Neuronal stem cell (in vitro differentiated cells): ENCODE measurements around the gene TMEM19.
"Not testable (repeated sequence)": the region's sequence is repeated elsewhere in the genome, so short reads cannot be mapped to it uniquely, and the experiment has no call there.

Source experiments
- DNase-seq: peaks from one replicate; pipeline ENCODE4 v3.0.0-alpha.2; 2013; ENCODE audit warnings: low spot score
- H2AFZ ChIP-seq: one replicate; pipeline ENCODE4 v1.6.1; 2013; ENCODE audit warnings: mild to moderate bottlenecking, low read length, inconsistent platforms
- H2AK5ac ChIP-seq: 2 replicates; pipeline ENCODE4 v1.6.1; 2013; ENCODE audit warnings: low read depth, mild to moderate bottlenecking, inconsistent platforms, low read length, moderate library complexity, mixed read lengths
- H2BK120ac ChIP-seq: 2 replicates; pipeline ENCODE4 v1.6.1; 2013; ENCODE audit warnings: low read depth, mild to moderate bottlenecking, inconsistent platforms, low read length, moderate library complexity, mixed read lengths
- H2BK12ac ChIP-seq: one replicate; pipeline ENCODE4 v1.6.1; 2013; ENCODE audit warnings: low read length, inconsistent platforms
- H2BK15ac ChIP-seq: 2 replicates; pipeline ENCODE4 v1.6.1; 2013; ENCODE audit warnings: mild to moderate bottlenecking, low read length, inconsistent platforms, mixed read lengths
- H2BK5ac ChIP-seq: one replicate; pipeline ENCODE4 v1.6.1; 2013; ENCODE audit warnings: inconsistent platforms, mild to moderate bottlenecking, low read length, moderate library complexity
- H3K14ac ChIP-seq: one replicate; pipeline ENCODE4 v1.6.1; 2013; ENCODE audit warnings: low read length, inconsistent platforms
- H3K18ac ChIP-seq: 2 replicates; pipeline ENCODE4 v1.6.1; 2013; ENCODE audit warnings: low read length, inconsistent platforms
- H3K23ac ChIP-seq: 2 replicates; pipeline ENCODE4 v1.6.1; 2013; ENCODE audit warnings: low read depth, mild to moderate bottlenecking, mixed read lengths, low read length, inconsistent platforms; ENCODE audit not compliant: poor library complexity
- H3K27ac ChIP-seq: replicated peaks from 3 replicates; pipeline ENCODE4 v1.5.1; 2013; ENCODE audit warnings: low read length, inconsistent platforms
- H3K27me3 ChIP-seq, 3 experiments: 2 replicates each; pipeline ENCODE4 v1.6.1; 2013; ENCODE audit warnings: low read length in 3 of 3, mild to moderate bottlenecking in 2 of 3, inconsistent platforms in 1 of 3, low read depth in 1 of 3, mixed read lengths in 1 of 3, moderate library complexity in 1 of 3; ENCODE audit not compliant: control insufficient read depth in 3 of 3, insufficient read depth in 3 of 3
- H3K36me3 ChIP-seq, 2 donors: replicated peaks in 1 of 2; 2 replicates each; pipeline ENCODE4 v1.6.1; 2013; ENCODE audit warnings: low read length in 2 of 2; ENCODE audit not compliant: control insufficient read depth in 2 of 2, insufficient read depth in 2 of 2
- H3K4ac ChIP-seq: 2 replicates; pipeline ENCODE4 v1.6.1; 2013; ENCODE audit warnings: inconsistent platforms, mild to moderate bottlenecking, low read length, moderate library complexity
- H3K4me1 ChIP-seq, 2 donors: 1 replicate in 1 of 2; 2 replicates in 1 of 2; pipeline ENCODE4 v1.6.1; 2013; ENCODE audit warnings: low read length in 2 of 2, low read depth in 1 of 2; ENCODE audit not compliant: control insufficient read depth in 2 of 2, insufficient read depth in 1 of 2
- H3K4me2 ChIP-seq: one replicate; pipeline ENCODE4 v1.6.1; 2013; ENCODE audit warnings: mild to moderate bottlenecking, low read length, inconsistent platforms; ENCODE audit not compliant: insufficient read depth, poor library complexity, severe bottlenecking
- H3K4me3 ChIP-seq, 2 donors: 2 replicates each; pipeline ENCODE4 v1.5.1; 2013; ENCODE audit warnings: low read length in 2 of 2, mild to moderate bottlenecking in 2 of 2, inconsistent platforms in 1 of 2, moderate library complexity in 1 of 2
- H3K79me1 ChIP-seq: one replicate; pipeline ENCODE4 v1.6.1; 2013; ENCODE audit warnings: low read depth, mild to moderate bottlenecking, inconsistent platforms, low read length, moderate library complexity
- H3K9ac ChIP-seq: one replicate; pipeline ENCODE4 v1.6.1; 2013; ENCODE audit warnings: mild to moderate bottlenecking, low read depth, low read length, inconsistent platforms; ENCODE audit not compliant: poor library complexity
- H3K9me3 ChIP-seq, 2 donors: replicated peaks in 1 of 2; 2 replicates each; pipeline versions ENCODE3 to v1.6.1; 2013; ENCODE audit warnings: low read length in 2 of 2, mild to moderate bottlenecking in 2 of 2, inconsistent platforms in 1 of 2, low read depth in 1 of 2, mixed read lengths in 1 of 2, moderate library complexity in 1 of 2; ENCODE audit not compliant: control insufficient read depth in 2 of 2, insufficient read depth in 1 of 2
- H4K8ac ChIP-seq: one replicate; pipeline ENCODE4 v1.6.1; 2013; ENCODE audit warnings: low read depth, mild to moderate bottlenecking, inconsistent platforms, low read length, moderate library complexity
- H4K91ac ChIP-seq: one replicate; pipeline ENCODE4 v1.6.1; 2013; ENCODE audit warnings: low read length, low read depth, mild to moderate bottlenecking, inconsistent platforms; ENCODE audit not compliant: poor library complexity
- WGBS, 2 donors: extraction: QIAGEN DNeasy Blood & Tissue Kit; methylation state at CpG; one replicate each; pipeline ENCODE4 v1.1.7; 2013; ENCODE audit warnings: missing lambda C conversion rate in 2 of 2, mixed read lengths in 1 of 2; ENCODE audit not compliant: insufficient read length in 2 of 2, insufficient replicate concordance in 1 of 2; ENCODE audit errors: extremely low coverage in 2 of 2; 5-methylcytosine and 5-hydroxymethylcytosine counted together

TMEM19 gene

GRCh38 chr12:71694099-71694820 lies 8.4 kb downstream of the TMEM19 start:
- no peak overlapping the region for H4K91ac ChIP-seq
- no peak overlapping the region for H2AK5ac ChIP-seq
- H2BK15ac ChIP-seq, result no peak overlapping the region
- H3K36me3 ChIP-seq, result peaks cover 3 to 34% of the 10 kb centered on the region in 2 donors
- H3K4ac ChIP-seq, result no peak overlapping the region
- H3K18ac ChIP-seq, result no peak overlapping the region
- no peak overlapping the region for H3K9ac ChIP-seq
- H2AFZ ChIP-seq, result no peak overlapping the region
- peaks cover 0 to 1% of the 10 kb centered on the region in 2 donors for H3K4me1 ChIP-seq
- H3K9me3 ChIP-seq, result no peaks in the 10 kb centered on the region
- H3K27ac ChIP-seq, result no peak overlapping the region
- no peak overlapping the region for H2BK12ac ChIP-seq
- no peak overlapping the region for H2BK5ac ChIP-seq
- H3K79me1 ChIP-seq, result no peaks in the 10 kb centered on the region
- no peak overlapping the region for H3K4me2 ChIP-seq
- no peak overlapping the region for H2BK120ac ChIP-seq
- no peak overlapping the region for H3K14ac ChIP-seq
- H3K4me3 ChIP-seq, result no peak overlapping the region
- no CpG with 5 or more reads among the region's 1 CpG for WGBS, 2 donors
- no peak overlapping the region for H3K23ac ChIP-seq
- H3K27me3 ChIP-seq, result no peaks in the 10 kb centered on the region
- no peak overlapping the region for H4K8ac ChIP-seq
- DNase-seq, result no peak

DNA sequence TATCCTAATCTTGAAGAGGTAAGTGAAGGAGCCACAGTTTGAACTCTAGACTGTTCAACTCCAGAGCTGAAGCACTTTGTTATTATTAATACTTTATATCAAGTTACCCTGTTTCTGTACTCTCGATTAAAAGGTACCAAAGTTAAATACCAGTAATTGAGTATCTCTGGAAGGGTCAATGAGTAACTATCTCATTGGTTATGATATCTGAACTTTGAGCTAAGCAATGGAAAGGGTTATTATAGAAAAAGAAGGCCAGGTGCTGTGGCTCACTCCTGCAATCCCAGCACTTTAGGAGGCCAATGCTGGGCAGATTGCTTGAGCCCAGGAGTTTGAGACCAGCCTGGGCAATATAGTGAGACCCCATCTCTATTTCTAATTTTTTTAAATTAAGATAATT lies 9.9 kb downstream of the TMEM19 start:
- Histone ChIP-seq H3K14ac (no peak overlapping the region), H2BK5ac (no peak overlapping the region), H4K91ac (no peak overlapping the region), H2BK120ac (no peak overlapping the region), H2BK15ac (no peak overlapping the region), H3K23ac (no peak overlapping the region), H3K27ac (no peak overlapping the region), H2AK5ac (no peak overlapping the region), H3K79me1 (no peaks in the 10 kb centered on the region), H3K36me3 (peaks cover 3 to 48% of the 10 kb centered on the region in 2 donors), H3K4ac (no peak overlapping the region), H3K4me2 (no peak overlapping the region), H3K4me3 (no peak overlapping the region), H3K9me3 (no peaks in the 10 kb centered on the region), H4K8ac (no peak overlapping the region), H3K4me1 (peaks cover 0 to 1% of the 10 kb centered on the region in 2 donors), H3K18ac (no peak overlapping the region), H3K9ac (no peak overlapping the region), H3K27me3 (no peaks in the 10 kb centered on the region), H2BK12ac (no peak overlapping the region), H2AFZ (no peak overlapping the region)
- WGBS, 2 donors, result no CpG with 5 or more reads among the region's 1 CpG
- DNase-seq, result no peak

- H2AK5ac ChIP-seq, H3K14ac ChIP-seq, H3K18ac ChIP-seq, H2BK120ac ChIP-seq, H3K23ac ChIP-seq, H2BK12ac ChIP-seq, DNase-seq, H3K4me3 ChIP-seq, H3K27ac ChIP-seq, H3K9ac ChIP-seq, H3K4me2 ChIP-seq, H3K4ac ChIP-seq, H4K91ac ChIP-seq, H3K4me1 ChIP-seq, H3K9me3 ChIP-seq, H2BK15ac ChIP-seq, H3K79me1 ChIP-seq, H3K27me3 ChIP-seq, H2AFZ ChIP-seq, H2BK5ac ChIP-seq, H4K8ac ChIP-seq: not testable (repeated sequence)
- no CpG with 5 or more reads among the region's 8 CpGs for WGBS, 2 donors
- H3K36me3 ChIP-seq, result peaks cover 1 to 51% of the 10 kb centered on the region in 2 donors
These were observed 16.3 kb downstream of the TMEM19 start for GRCh38 chr12:71702181-71702580.

DNA sequence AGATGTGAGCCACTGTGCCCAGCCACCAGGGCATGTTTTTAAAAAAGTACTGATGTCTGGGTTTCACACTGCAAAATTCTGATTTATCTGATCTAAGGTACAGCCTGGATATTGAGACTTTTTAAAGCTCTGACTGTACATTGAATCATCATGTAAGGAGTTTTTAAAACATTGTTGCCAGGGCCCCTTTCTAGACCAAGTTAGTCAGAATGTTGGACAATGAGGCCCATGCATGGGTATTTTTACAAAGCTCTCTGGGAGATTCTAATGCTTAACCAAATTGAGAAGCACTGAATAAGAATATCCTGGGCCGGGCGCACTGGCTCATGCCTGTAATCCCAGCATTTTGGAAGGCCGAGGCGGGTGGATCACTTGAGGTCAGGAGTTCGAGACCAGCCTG lies 16.7 kb downstream of the TMEM19 start:
- no peak overlapping the region for H3K23ac ChIP-seq
- no CpG with 5 or more reads among the region's 5 CpGs for WGBS, 2 donors
- no peak overlapping the region for H2BK120ac ChIP-seq
- no peak overlapping the region for H2BK15ac ChIP-seq
- no peaks in the 10 kb centered on the region for H3K79me1 ChIP-seq
- H3K4me1 ChIP-seq, result no peaks in the 10 kb centered on the region
- H3K9ac ChIP-seq, result no peak overlapping the region
- no peak overlapping the region for H4K91ac ChIP-seq
- no peaks in the 10 kb centered on the region for H3K9me3 ChIP-seq
- H3K14ac ChIP-seq, result no peak overlapping the region
- peaks cover 0 to 47% of the 10 kb centered on the region in 2 donors for H3K36me3 ChIP-seq
- H3K4me3 ChIP-seq, result no peak overlapping the region
- no peak overlapping the region for H3K27ac ChIP-seq
- no peaks in the 10 kb centered on the region for H3K27me3 ChIP-seq
- no peak overlapping the region for H2BK5ac ChIP-seq
- H2AK5ac ChIP-seq, result no peak overlapping the region
- no peak overlapping the region for H2BK12ac ChIP-seq
- no peak overlapping the region for H3K18ac ChIP-seq
- no peak overlapping the region for H3K4me2 ChIP-seq
- DNase-seq, result no peak
- H2AFZ ChIP-seq, result no peak overlapping the region
- H3K4ac ChIP-seq, result no peak overlapping the region
- no peak overlapping the region for H4K8ac ChIP-seq
